Measurements from ENCODE around the gene SPOCK1. TPM values are rescaled to one million over a fixed set of nuclear protein-coding genes. Genes with fewer than 3 reads are reported as not detected.

Gene SPOCK1
- total and polyA plus RNA-seq, 3 donors from 2014 or later: 63.8 to 111 (median 101) TPM

DNA sequence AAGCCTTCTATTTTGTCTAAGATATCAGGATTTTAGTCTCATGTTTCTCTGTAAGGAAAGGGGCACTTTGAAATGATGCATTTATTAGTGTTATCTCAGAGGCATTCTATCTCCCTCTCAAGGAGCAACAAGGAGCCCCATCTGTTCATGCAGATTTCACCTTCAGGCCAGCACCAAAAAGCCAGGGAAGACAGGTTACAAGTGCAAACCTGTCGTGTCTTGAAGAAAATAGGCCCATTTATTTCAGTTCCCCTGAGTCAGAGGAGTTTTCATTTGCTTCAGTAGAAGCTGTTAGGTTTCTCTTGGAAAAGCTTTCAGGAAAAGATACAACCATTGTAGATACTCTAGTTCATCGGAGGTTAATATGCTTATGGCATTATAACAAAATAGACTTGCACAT is 97.2 kb downstream of the SPOCK1 start:
- Histone ChIP-seq H3K9me3 (no peaks in the 10 kb centered on the region), H3K27ac (no peak overlapping the region), H3K4me1 (no peaks in the 10 kb centered on the region), H3K27me3 (no peaks in the 10 kb centered on the region), H3K36me3 (ENCODE audit: low read depth, missing control alignments) (no peaks in the 10 kb centered on the region), H3K4me3 (no peak overlapping the region)
- TF ChIP-seq POLR2A (IDR thresholded peaks at IDR 0.05): no peak
- TF ChIP-seq, protein P1, sequence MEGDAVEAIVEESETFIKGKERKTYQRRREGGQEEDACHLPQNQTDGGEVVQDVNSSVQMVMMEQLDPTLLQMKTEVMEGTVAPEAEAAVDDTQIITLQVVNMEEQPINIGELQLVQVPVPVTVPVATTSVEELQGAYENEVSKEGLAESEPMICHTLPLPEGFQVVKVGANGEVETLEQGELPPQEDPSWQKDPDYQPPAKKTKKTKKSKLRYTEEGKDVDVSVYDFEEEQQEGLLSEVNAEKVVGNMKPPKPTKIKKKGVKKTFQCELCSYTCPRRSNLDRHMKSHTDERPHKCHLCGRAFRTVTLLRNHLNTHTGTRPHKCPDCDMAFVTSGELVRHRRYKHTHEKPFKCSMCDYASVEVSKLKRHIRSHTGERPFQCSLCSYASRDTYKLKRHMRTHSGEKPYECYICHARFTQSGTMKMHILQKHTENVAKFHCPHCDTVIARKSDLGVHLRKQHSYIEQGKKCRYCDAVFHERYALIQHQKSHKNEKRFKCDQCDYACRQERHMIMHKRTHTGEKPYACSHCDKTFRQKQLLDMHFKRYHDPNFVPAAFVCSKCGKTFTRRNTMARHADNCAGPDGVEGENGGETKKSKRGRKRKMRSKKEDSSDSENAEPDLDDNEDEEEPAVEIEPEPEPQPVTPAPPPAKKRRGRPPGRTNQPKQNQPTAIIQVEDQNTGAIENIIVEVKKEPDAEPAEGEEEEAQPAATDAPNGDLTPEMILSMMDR (IDR thresholded peaks at IDR 0.05): no peak
- intact Hi-C loops (cut with DNase I; ENCODE audit: low total_unique reads): no loop called here
- DNase-seq: no peak
- WGBS, 2 donors: 84 to 89% methylated on average over 2 of the region's 2 CpGs

DNA sequence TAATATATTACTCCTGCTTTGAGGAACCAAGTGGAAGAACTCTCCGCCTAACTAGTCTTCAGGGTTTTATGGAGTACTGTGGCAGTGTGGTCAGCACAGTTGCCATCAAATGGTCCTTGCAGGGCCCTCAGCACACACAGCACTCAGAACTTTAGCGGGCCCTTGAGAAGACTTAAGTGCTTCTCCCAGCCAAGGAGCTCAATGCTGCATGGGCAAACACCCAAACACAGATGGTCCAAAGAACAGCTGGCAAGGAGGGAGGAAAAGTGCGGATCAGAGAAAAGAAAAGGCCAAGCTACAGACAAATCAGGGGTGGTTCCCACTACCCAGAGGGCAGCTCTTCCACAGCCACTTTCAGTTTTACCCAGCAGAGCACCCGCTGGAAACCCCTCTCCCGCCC is 98.6 kb downstream of the SPOCK1 start:
- Histone ChIP-seq H3K27ac (no peak overlapping the region), H3K4me3 (no peak overlapping the region), H3K27me3 (no peaks in the 10 kb centered on the region), H3K4me1 (no peaks in the 10 kb centered on the region), H3K9me3 (no peaks in the 10 kb centered on the region), H3K36me3 (ENCODE audit: low read depth, missing control alignments) (no peaks in the 10 kb centered on the region)
- 84 to 87% methylated on average over 5 of the region's 5 CpGs for WGBS, 2 donors
- intact Hi-C loops (cut with DNase I; ENCODE audit: low total_unique reads): no loop called here
- no peak for DNase-seq
- no peak for TF ChIP-seq POLR2A (IDR thresholded peaks at IDR 0.05)
- TF ChIP-seq, protein P1 (IDR thresholded peaks at IDR 0.05): no peak

DNA sequence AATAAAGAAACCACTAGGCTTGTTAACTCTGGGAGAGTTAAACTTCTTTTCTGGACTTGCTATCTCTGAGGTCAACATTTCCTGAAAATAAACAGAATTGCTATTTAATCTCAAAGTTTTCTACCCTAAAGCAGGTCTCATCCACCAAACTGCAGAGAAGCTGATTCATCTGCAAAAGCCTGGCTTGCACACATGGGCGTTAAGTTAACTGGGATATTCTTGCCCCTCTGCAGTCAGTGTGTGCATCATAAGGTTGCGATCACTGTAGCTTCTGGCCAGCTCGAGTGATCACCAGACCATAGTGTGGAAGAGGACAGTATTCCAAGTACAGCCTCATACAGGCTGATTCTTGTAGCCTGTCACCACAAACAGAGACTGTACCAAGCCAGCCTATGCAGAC is 99.2 kb downstream of the SPOCK1 start:
- no peaks in the 10 kb centered on the region for H3K36me3 ChIP-seq (ENCODE audit: low read depth, missing control alignments)
- H3K27me3 ChIP-seq: no peaks in the 10 kb centered on the region
- WGBS, 2 donors: 79 to 82% methylated on average over 3 of the region's 3 CpGs
- TF ChIP-seq POLR2A (IDR thresholded peaks at IDR 0.05): no peak
- TF ChIP-seq, protein P1 (IDR thresholded peaks at IDR 0.05): no peak
- no peaks in the 10 kb centered on the region for H3K9me3 ChIP-seq
- no peak overlapping the region for H3K27ac ChIP-seq
- H3K4me1 ChIP-seq: no peaks in the 10 kb centered on the region
- H3K4me3 ChIP-seq: no peak overlapping the region
- no peak for DNase-seq
- intact Hi-C loops (cut with DNase I; ENCODE audit: low total_unique reads): no loop called here

DNA sequence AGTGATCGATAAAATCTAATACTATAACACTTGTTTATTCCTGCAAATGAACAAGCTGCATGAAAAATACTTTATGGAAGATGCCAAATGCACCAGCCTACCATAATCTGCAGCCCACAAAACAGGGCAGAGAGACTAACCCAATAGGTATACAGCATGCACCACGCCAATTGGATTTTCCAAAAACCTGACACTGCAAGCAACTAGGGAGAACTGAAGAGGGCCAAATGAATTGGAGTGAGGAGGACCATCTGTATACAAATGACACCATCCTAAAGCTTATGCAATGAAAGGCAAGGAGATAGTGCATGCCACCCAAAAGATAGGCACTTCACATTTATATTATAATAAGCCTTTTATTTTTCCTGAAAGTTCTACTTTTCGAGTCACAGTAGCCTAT is 100.4 kb downstream of the SPOCK1 start:
- no peak for TF ChIP-seq POLR2A (IDR thresholded peaks at IDR 0.05)
- TF ChIP-seq, protein P1 (IDR thresholded peaks at IDR 0.05): no peak
- 93% methylated on average over 3 of the region's 3 CpGs for WGBS, 2 donors
- H3K4me1 ChIP-seq: no peaks in the 10 kb centered on the region
- H3K27ac ChIP-seq: no peak overlapping the region
- no peaks in the 10 kb centered on the region for H3K27me3 ChIP-seq
- DNase-seq: no peak
- no peak overlapping the region for H3K4me3 ChIP-seq
- no peaks in the 10 kb centered on the region for H3K36me3 ChIP-seq (ENCODE audit: low read depth, missing control alignments)
- intact Hi-C loops (cut with DNase I; ENCODE audit: low total_unique reads): no loop called here
- no peaks in the 10 kb centered on the region for H3K9me3 ChIP-seq

DNA sequence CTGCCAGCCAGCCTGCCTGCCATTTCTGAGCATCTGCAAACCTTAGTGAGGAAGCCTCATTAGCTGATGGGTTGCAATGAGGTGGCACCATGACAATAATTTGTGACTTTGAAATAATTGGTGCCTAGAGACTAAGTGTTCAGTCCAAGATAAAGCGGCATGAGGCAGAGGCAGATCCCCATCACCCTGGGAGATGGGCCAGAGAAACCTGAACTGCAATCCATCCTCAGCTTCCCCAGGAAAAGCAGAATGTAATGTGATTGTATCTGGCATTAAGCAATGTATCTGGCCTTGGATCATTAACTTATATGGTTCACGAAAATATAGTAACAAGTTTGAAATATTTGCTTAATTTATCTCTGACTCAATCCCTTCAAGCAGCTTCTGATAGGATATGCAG is 101.0 kb downstream of the SPOCK1 start:
- H3K4me3 ChIP-seq: no peak overlapping the region
- H3K4me1 ChIP-seq: no peaks in the 10 kb centered on the region
- no peak overlapping the region for H3K27ac ChIP-seq
- WGBS, 2 donors: 70 to 74% methylated on average over 2 of the region's 2 CpGs
- H3K27me3 ChIP-seq: no peaks in the 10 kb centered on the region
- TF ChIP-seq, protein P1 (IDR thresholded peaks at IDR 0.05): no peak
- no peak for TF ChIP-seq POLR2A (IDR thresholded peaks at IDR 0.05)
- DNase-seq: no peak
- no peaks in the 10 kb centered on the region for H3K36me3 ChIP-seq (ENCODE audit: low read depth, missing control alignments)
- intact Hi-C loops (cut with DNase I; ENCODE audit: low total_unique reads): no loop called here
- no peaks in the 10 kb centered on the region for H3K9me3 ChIP-seq
